ENCODE results near the gene ARHGDIA.

DNA sequence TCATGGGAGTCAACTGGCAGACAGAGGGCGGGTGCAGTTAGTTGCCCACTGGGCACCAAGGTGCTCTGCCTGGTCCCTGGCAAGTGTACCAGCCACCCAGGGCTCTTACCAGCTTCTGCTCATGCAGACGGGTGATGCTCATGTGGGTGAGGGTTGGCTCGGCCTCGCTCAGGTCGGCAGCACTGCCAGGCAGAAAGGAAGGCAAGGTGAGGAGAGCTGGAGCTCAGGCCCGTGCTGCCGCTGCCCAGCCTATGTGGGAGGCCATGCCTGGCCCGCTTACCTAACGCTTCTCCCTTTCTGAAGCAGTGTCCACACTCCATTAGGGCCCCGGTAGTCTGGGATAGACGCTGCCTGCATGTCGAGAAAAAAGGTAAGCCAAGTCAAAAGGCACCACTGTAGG is 44.2 kb upstream of the ARHGDIA start:
- TF ChIP-seq, protein P1, sequence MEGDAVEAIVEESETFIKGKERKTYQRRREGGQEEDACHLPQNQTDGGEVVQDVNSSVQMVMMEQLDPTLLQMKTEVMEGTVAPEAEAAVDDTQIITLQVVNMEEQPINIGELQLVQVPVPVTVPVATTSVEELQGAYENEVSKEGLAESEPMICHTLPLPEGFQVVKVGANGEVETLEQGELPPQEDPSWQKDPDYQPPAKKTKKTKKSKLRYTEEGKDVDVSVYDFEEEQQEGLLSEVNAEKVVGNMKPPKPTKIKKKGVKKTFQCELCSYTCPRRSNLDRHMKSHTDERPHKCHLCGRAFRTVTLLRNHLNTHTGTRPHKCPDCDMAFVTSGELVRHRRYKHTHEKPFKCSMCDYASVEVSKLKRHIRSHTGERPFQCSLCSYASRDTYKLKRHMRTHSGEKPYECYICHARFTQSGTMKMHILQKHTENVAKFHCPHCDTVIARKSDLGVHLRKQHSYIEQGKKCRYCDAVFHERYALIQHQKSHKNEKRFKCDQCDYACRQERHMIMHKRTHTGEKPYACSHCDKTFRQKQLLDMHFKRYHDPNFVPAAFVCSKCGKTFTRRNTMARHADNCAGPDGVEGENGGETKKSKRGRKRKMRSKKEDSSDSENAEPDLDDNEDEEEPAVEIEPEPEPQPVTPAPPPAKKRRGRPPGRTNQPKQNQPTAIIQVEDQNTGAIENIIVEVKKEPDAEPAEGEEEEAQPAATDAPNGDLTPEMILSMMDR (IDR thresholded peaks at IDR 0.05; ENCODE audit: low read depth, low read length) = no peak
- TF ChIP-seq, protein P2, sequence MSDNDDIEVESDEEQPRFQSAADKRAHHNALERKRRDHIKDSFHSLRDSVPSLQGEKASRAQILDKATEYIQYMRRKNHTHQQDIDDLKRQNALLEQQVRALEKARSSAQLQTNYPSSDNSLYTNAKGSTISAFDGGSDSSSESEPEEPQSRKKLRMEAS (IDR thresholded peaks at IDR 0.05; ENCODE audit: low read depth, low read length) = no peak
- no peak for TF ChIP-seq POLR2A (IDR thresholded peaks at IDR 0.05; ENCODE audit: extremely low read depth, insufficient read length)
- TF ChIP-seq MYC (IDR thresholded peaks at IDR 0.05; ENCODE audit: low read depth, low read length) = no peak

Measured in NB4 (cell line).